Neuronal stem cell (in vitro differentiated cells): ENCODE results near the gene FAM98B.

ENCODE experiments used
- DNase-seq: peaks from one replicate; pipeline ENCODE4 v3.0.0-alpha.2; 2013; ENCODE audit warnings: low spot score
- H2AFZ ChIP-seq: one replicate; pipeline ENCODE4 v1.6.1; 2013; ENCODE audit warnings: mild to moderate bottlenecking, low read length, inconsistent platforms
- H2AK5ac ChIP-seq: 2 replicates; pipeline ENCODE4 v1.6.1; 2013; ENCODE audit warnings: low read depth, mild to moderate bottlenecking, inconsistent platforms, low read length, moderate library complexity, mixed read lengths
- H2BK120ac ChIP-seq: 2 replicates; pipeline ENCODE4 v1.6.1; 2013; ENCODE audit warnings: low read depth, mild to moderate bottlenecking, inconsistent platforms, low read length, moderate library complexity, mixed read lengths
- H2BK12ac ChIP-seq: one replicate; pipeline ENCODE4 v1.6.1; 2013; ENCODE audit warnings: low read length, inconsistent platforms
- H2BK15ac ChIP-seq: 2 replicates; pipeline ENCODE4 v1.6.1; 2013; ENCODE audit warnings: mild to moderate bottlenecking, low read length, inconsistent platforms, mixed read lengths
- H2BK5ac ChIP-seq: one replicate; pipeline ENCODE4 v1.6.1; 2013; ENCODE audit warnings: inconsistent platforms, mild to moderate bottlenecking, low read length, moderate library complexity
- H3K14ac ChIP-seq: one replicate; pipeline ENCODE4 v1.6.1; 2013; ENCODE audit warnings: low read length, inconsistent platforms
- H3K18ac ChIP-seq: 2 replicates; pipeline ENCODE4 v1.6.1; 2013; ENCODE audit warnings: low read length, inconsistent platforms
- H3K23ac ChIP-seq: 2 replicates; pipeline ENCODE4 v1.6.1; 2013; ENCODE audit warnings: low read depth, mild to moderate bottlenecking, mixed read lengths, low read length, inconsistent platforms; ENCODE audit not compliant: poor library complexity
- H3K27ac ChIP-seq: replicated peaks from 3 replicates; pipeline ENCODE4 v1.5.1; 2013; ENCODE audit warnings: low read length, inconsistent platforms
- H3K27me3 ChIP-seq, 3 experiments: 2 replicates each; pipeline ENCODE4 v1.6.1; 2013; ENCODE audit warnings: low read length in 3 of 3, mild to moderate bottlenecking in 2 of 3, inconsistent platforms in 1 of 3, low read depth in 1 of 3, mixed read lengths in 1 of 3, moderate library complexity in 1 of 3; ENCODE audit not compliant: control insufficient read depth in 3 of 3, insufficient read depth in 3 of 3
- H3K36me3 ChIP-seq, 2 donors: replicated peaks in 1 of 2; 2 replicates each; pipeline ENCODE4 v1.6.1; 2013; ENCODE audit warnings: low read length in 2 of 2; ENCODE audit not compliant: control insufficient read depth in 2 of 2, insufficient read depth in 2 of 2
- H3K4ac ChIP-seq: 2 replicates; pipeline ENCODE4 v1.6.1; 2013; ENCODE audit warnings: inconsistent platforms, mild to moderate bottlenecking, low read length, moderate library complexity
- H3K4me1 ChIP-seq, 2 donors: 1 replicate in 1 of 2; 2 replicates in 1 of 2; pipeline ENCODE4 v1.6.1; 2013; ENCODE audit warnings: low read length in 2 of 2, low read depth in 1 of 2; ENCODE audit not compliant: control insufficient read depth in 2 of 2, insufficient read depth in 1 of 2
- H3K4me2 ChIP-seq: one replicate; pipeline ENCODE4 v1.6.1; 2013; ENCODE audit warnings: mild to moderate bottlenecking, low read length, inconsistent platforms; ENCODE audit not compliant: insufficient read depth, poor library complexity, severe bottlenecking
- H3K4me3 ChIP-seq, 2 donors: 2 replicates each; pipeline ENCODE4 v1.5.1; 2013; ENCODE audit warnings: low read length in 2 of 2, mild to moderate bottlenecking in 2 of 2, inconsistent platforms in 1 of 2, moderate library complexity in 1 of 2
- H3K79me1 ChIP-seq: one replicate; pipeline ENCODE4 v1.6.1; 2013; ENCODE audit warnings: low read depth, mild to moderate bottlenecking, inconsistent platforms, low read length, moderate library complexity
- H3K9ac ChIP-seq: one replicate; pipeline ENCODE4 v1.6.1; 2013; ENCODE audit warnings: mild to moderate bottlenecking, low read depth, low read length, inconsistent platforms; ENCODE audit not compliant: poor library complexity
- H3K9me3 ChIP-seq, 2 donors: replicated peaks in 1 of 2; 2 replicates each; pipeline versions ENCODE3 to v1.6.1; 2013; ENCODE audit warnings: low read length in 2 of 2, mild to moderate bottlenecking in 2 of 2, inconsistent platforms in 1 of 2, low read depth in 1 of 2, mixed read lengths in 1 of 2, moderate library complexity in 1 of 2; ENCODE audit not compliant: control insufficient read depth in 2 of 2, insufficient read depth in 1 of 2
- H4K8ac ChIP-seq: one replicate; pipeline ENCODE4 v1.6.1; 2013; ENCODE audit warnings: low read depth, mild to moderate bottlenecking, inconsistent platforms, low read length, moderate library complexity
- H4K91ac ChIP-seq: one replicate; pipeline ENCODE4 v1.6.1; 2013; ENCODE audit warnings: low read length, low read depth, mild to moderate bottlenecking, inconsistent platforms; ENCODE audit not compliant: poor library complexity
- WGBS, 2 donors: extraction: QIAGEN DNeasy Blood & Tissue Kit; methylation state at CpG; one replicate each; pipeline ENCODE4 v1.1.7; 2013; ENCODE audit warnings: missing lambda C conversion rate in 2 of 2, mixed read lengths in 1 of 2; ENCODE audit not compliant: insufficient read length in 2 of 2, insufficient replicate concordance in 1 of 2; ENCODE audit errors: extremely low coverage in 2 of 2; 5-methylcytosine and 5-hydroxymethylcytosine counted together

FAM98B gene

GRCh38 chr15:38516626-38517025 lies 62.7 kb downstream of the FAM98B start:
- Histone ChIP-seq H2AFZ (no peak overlapping the region), H3K4me3 (no peak overlapping the region), H3K9me3 (no peaks in the 10 kb centered on the region), H3K4me2 (no peak overlapping the region), H3K79me1 (no peaks in the 10 kb centered on the region), H3K9ac (no peak overlapping the region), H4K8ac (no peak overlapping the region), H3K36me3 (no peaks in the 10 kb centered on the region), H2BK5ac (no peak overlapping the region), H2BK15ac (no peak overlapping the region), H3K4me1 (peaks cover 0 to 7% of the 10 kb centered on the region in 2 donors), H2AK5ac (no peak overlapping the region), H4K91ac (no peak overlapping the region), H3K4ac (no peak overlapping the region), H3K27me3 (no peaks in the 10 kb centered on the region), H3K14ac (no peak overlapping the region), H2BK120ac (no peak overlapping the region), H3K23ac (no peak overlapping the region), H3K27ac (no peak overlapping the region), H2BK12ac (no peak overlapping the region), H3K18ac (no peak overlapping the region)
- DNase-seq = no peak
- WGBS, 2 donors = no CpG with 5 or more reads among the region's 5 CpGs

GRCh38 chr15:38517312-38517975 lies 63.5 kb downstream of the FAM98B start:
- Histone ChIP-seq H3K14ac (no peak overlapping the region), H3K4me1 (peaks cover 0 to 7% of the 10 kb centered on the region in 2 donors), H3K4ac (no peak overlapping the region), H2BK120ac (no peak overlapping the region), H2AK5ac (no peak overlapping the region), H3K36me3 (no peaks in the 10 kb centered on the region), H3K4me3 (no peak overlapping the region), H3K79me1 (no peaks in the 10 kb centered on the region), H4K8ac (no peak overlapping the region), H3K27me3 (no peaks in the 10 kb centered on the region), H2BK12ac (no peak overlapping the region), H3K18ac (no peak overlapping the region), H3K9ac (no peak overlapping the region), H2AFZ (no peak overlapping the region), H4K91ac (no peak overlapping the region), H3K23ac (no peak overlapping the region), H2BK15ac (no peak overlapping the region), H2BK5ac (no peak overlapping the region), H3K9me3 (no peaks in the 10 kb centered on the region), H3K27ac (no peak overlapping the region), H3K4me2 (no peak overlapping the region)
- WGBS, 2 donors = no CpG with 5 or more reads among the region's 2 CpGs
- DNase-seq = no peak

- H3K9me3 ChIP-seq = no peaks in the 10 kb centered on the region
- no peak overlapping the region for H3K4ac ChIP-seq
- no peak overlapping the region for H2BK120ac ChIP-seq
- H3K4me2 ChIP-seq = no peak overlapping the region
- H3K18ac ChIP-seq = no peak overlapping the region
- no peak overlapping the region for H3K14ac ChIP-seq
- no peak overlapping the region for H3K9ac ChIP-seq
- H3K27me3 ChIP-seq = no peaks in the 10 kb centered on the region
- H2BK15ac ChIP-seq = no peak overlapping the region
- no peak overlapping the region for H3K27ac ChIP-seq
- no peak overlapping the region for H3K23ac ChIP-seq
- no peak overlapping the region for H2AFZ ChIP-seq
- H4K8ac ChIP-seq = no peak overlapping the region
- H2AK5ac ChIP-seq = no peak overlapping the region
- no peak overlapping the region for H2BK12ac ChIP-seq
- H2BK5ac ChIP-seq = no peak overlapping the region
- H3K4me1 ChIP-seq = peaks cover 0 to 13% of the 10 kb centered on the region in 2 donors
- no peaks in the 10 kb centered on the region for H3K36me3 ChIP-seq
- no peaks in the 10 kb centered on the region for H3K79me1 ChIP-seq
- WGBS, 2 donors = no CpG with 5 or more reads among the region's 4 CpGs
- no peak overlapping the region for H3K4me3 ChIP-seq
- no peak overlapping the region for H4K91ac ChIP-seq
- no peak for DNase-seq
These were observed 64.2 kb downstream of the FAM98B start for GRCh38 chr15:38518084-38518483.

- H2BK12ac ChIP-seq = no peak overlapping the region
- H2BK120ac ChIP-seq = no peak overlapping the region
- H2BK5ac ChIP-seq = no peak overlapping the region
- no peak overlapping the region for H3K4ac ChIP-seq
- no peak overlapping the region for H4K8ac ChIP-seq
- no peak overlapping the region for H2AK5ac ChIP-seq
- no CpG with 5 or more reads among the region's 3 CpGs for WGBS, 2 donors
- H3K14ac ChIP-seq = no peak overlapping the region
- H4K91ac ChIP-seq = no peak overlapping the region
- no peak overlapping the region for H3K9ac ChIP-seq
- no peak overlapping the region for H3K4me3 ChIP-seq
- no peaks in the 10 kb centered on the region for H3K36me3 ChIP-seq
- no peak overlapping the region for H2BK15ac ChIP-seq
- H3K4me1 ChIP-seq = peaks cover 0 to 13% of the 10 kb centered on the region in 2 donors
- H2AFZ ChIP-seq = no peak overlapping the region
- H3K18ac ChIP-seq = no peak overlapping the region
- H3K79me1 ChIP-seq = no peaks in the 10 kb centered on the region
- no peak for DNase-seq
- no peaks in the 10 kb centered on the region for H3K27me3 ChIP-seq
- no peak overlapping the region for H3K4me2 ChIP-seq
- no peak overlapping the region for H3K27ac ChIP-seq
- no peaks in the 10 kb centered on the region for H3K9me3 ChIP-seq
- no peak overlapping the region for H3K23ac ChIP-seq
These were observed 66.1 kb downstream of the FAM98B start for GRCh38 chr15:38520035-38520434.
